K562 (cell line): ENCODE data around the gene GLCCI1. TPM values are rescaled to one million over a fixed set of nuclear protein-coding genes. Genes with fewer than 3 reads are reported as not detected.

Source experiments
- ATAC-seq: fragments of 200-7000 bp; cut with Tn5 transposase; 3 replicates; pipeline ENCODE4 v1.9.1; 2020; ENCODE audit warnings: moderate library complexity
- BruUV-seq: library from RNA; stranded (reverse); fragments of 400-500 nt; replicated peaks from 2 replicates; lab custom pipeline; 2021; lab: Mats Ljungman, UMichigan
- CTCF ChIA-PET: fragments of 300-600 bp; formaldehyde crosslinking; extraction: SDS; loops from one replicate; lab custom pipeline; 2021; ENCODE audit warnings: low intra/inter-chr PET ratio; lab: Yijun Ruan, JAX
- POLR2A ChIA-PET: fragments of 300-600, 350-650 bp; sonication (Branson Sonifier 250); formaldehyde crosslinking; extraction: SDS; loops from one replicate; lab custom pipeline; 2021; ENCODE audit warnings: antibody characterized with exemption, inconsistent platforms; lab: Yijun Ruan, JAX
- DNase-seq, 4 experiments: peaks; one replicate each; pipeline versions ENCODE4 v3.0.0 to v3.0.0-alpha.2; 2011 to 2018; ENCODE audit warnings: low spot score in 3 of 4, mixed read lengths in 3 of 4; ENCODE audit errors: extremely low read depth in 1 of 4
- FAIRE-seq: peaks from 2 replicates; lab custom pipeline; 2011; peaks lifted over from hg19 to GRCh38; lab: Jason Lieb, UNC
- H2AFZ ChIP-seq: 2 replicates; pipeline ENCODE4 v1.6.0; 2011; ENCODE audit warnings: low read depth, low read length, control low read depth, inconsistent platforms
- H3K27ac ChIP-seq: fragments of 200-600 bp; 3 replicates; pipeline ENCODE4 v1.8.0; 2011; ENCODE audit warnings: low read depth, mild to moderate bottlenecking, control low read depth, inconsistent platforms, low read length, moderate library complexity, mixed read lengths; ENCODE audit errors: extremely low read depth
- H3K27me3 ChIP-seq, 2 experiments: fragments of 300-600 bp in 1 of 2; 2 replicates in 1 of 2; 3 replicates in 1 of 2; pipeline versions ENCODE4 v1.6.0 to v1.8.0; 2011; ENCODE audit warnings: inconsistent platforms in 2 of 2, low read length in 2 of 2, mild to moderate bottlenecking in 1 of 2, mixed read lengths in 1 of 2, moderate library complexity in 1 of 2; ENCODE audit not compliant: control insufficient read depth in 2 of 2, insufficient read depth in 2 of 2
- H3K36me3 ChIP-seq: fragments of 300-600 bp; 3 replicates; pipeline ENCODE4 v1.8.0; 2011; ENCODE audit warnings: mild to moderate bottlenecking, low read length, inconsistent platforms; ENCODE audit not compliant: control insufficient read depth, insufficient read depth
- H3K4me1 ChIP-seq, 2 experiments: fragments of 200-600 bp in 1 of 2; replicated peaks in 1 of 2; 2 replicates in 1 of 2; 3 replicates in 1 of 2; pipeline versions ENCODE4 v1.5.1 to v1.8.0; 2011; ENCODE audit warnings: inconsistent platforms in 2 of 2, low read length in 2 of 2, mild to moderate bottlenecking in 1 of 2, mixed read lengths in 1 of 2, moderate library complexity in 1 of 2; ENCODE audit not compliant: control insufficient read depth in 2 of 2, insufficient read depth in 2 of 2
- H3K4me2 ChIP-seq: 2 replicates; pipeline ENCODE4 v1.6.1; 2011; ENCODE audit warnings: low read length, control low read depth, inconsistent platforms, mixed read lengths; ENCODE audit not compliant: insufficient read depth
- H3K4me3 ChIP-seq: fragments of 200-600 bp; sonication (generic), shearing (Covaris generic); 2 replicates; pipeline ENCODE4 v1.5.1; 2016; ENCODE audit warnings: control low read depth, inconsistent platforms
- H3K79me2 ChIP-seq: fragments of 200-600 bp; 3 replicates; pipeline ENCODE4 v1.8.0; 2011; ENCODE audit warnings: low read length, inconsistent platforms; ENCODE audit not compliant: control insufficient read depth, insufficient read depth
- H3K9ac ChIP-seq, 2 experiments: 2 replicates each; pipeline versions ENCODE4 v1.6.0 to v1.6.1; 2011; ENCODE audit warnings: low read depth in 2 of 2, low read length in 2 of 2, control low read depth in 1 of 2, inconsistent platforms in 1 of 2, mild to moderate bottlenecking in 1 of 2, mixed read lengths in 1 of 2; ENCODE audit not compliant: insufficient read depth in 1 of 2
- H3K9me1 ChIP-seq: one replicate; pipeline ENCODE4 v1.6.0; 2011; ENCODE audit warnings: inconsistent platforms, mild to moderate bottlenecking, low read length, moderate library complexity; ENCODE audit not compliant: control insufficient read depth, insufficient read depth
- H3K9me3 ChIP-seq: replicated peaks from 2 replicates; pipeline ENCODE4 v1.5.1; 2011; ENCODE audit warnings: low read depth, low read length, inconsistent platforms; ENCODE audit not compliant: control insufficient read depth, insufficient read depth
- H4K20me1 ChIP-seq: replicated peaks from 2 replicates; pipeline ENCODE4 v1.6.1; 2011; ENCODE audit warnings: low read length, inconsistent platforms, mixed read lengths; ENCODE audit not compliant: control insufficient read depth, insufficient read depth
- ATF1 ChIP-seq, 2 experiments: fragments of 450-650 bp in 1 of 2; IDR thresholded peaks; 2 replicates each; pipeline ENCODE4 v1.6.1; 2016; ENCODE audit warnings: missing compliant biosample characterization in 1 of 2, missing genetic modification characterization in 1 of 2
- EWSR1 ChIP-seq: fragments of 450-650 bp; IDR thresholded peaks from 2 replicates; pipeline ENCODE4 v1.6.1; 2018; ENCODE audit warnings: borderline replicate concordance, mild to moderate bottlenecking, low read depth, moderate library complexity; ENCODE audit not compliant: partially characterized antibody
- FIP1L1 ChIP-seq: fragments of 200-400 bp; formaldehyde crosslinking; IDR thresholded peaks from 2 replicates; pipeline ENCODE4 v1.6.1; 2018; ENCODE audit warnings: mild to moderate bottlenecking, low read depth, low read length; ENCODE audit not compliant: poor library complexity, severe bottlenecking
- GTF2F1 ChIP-seq: IDR thresholded peaks from 2 replicates; pipeline ENCODE4 v1.6.1; 2011; ENCODE audit warnings: low read depth, low read length, improper control_type of control experiment
- HEY1 ChIP-seq: fragments of 250-450 bp; sonication (Bioruptor Pico); IDR thresholded peaks from 2 replicates; pipeline ENCODE4 v1.5.0; 2020; ENCODE audit warnings: mild to moderate bottlenecking, moderate library complexity, borderline replicate concordance
- TFE3 ChIP-seq: fragments of 450-650 bp; formaldehyde crosslinking; IDR thresholded peaks from 2 replicates; pipeline ENCODE4 v1.4.0; 2020; ENCODE audit warnings: mild to moderate bottlenecking, mixed read lengths
- ZBTB7A ChIP-seq: IDR thresholded peaks from 2 replicates; pipeline ENCODE4 v1.6.1; 2011; ENCODE audit warnings: low read depth, mild to moderate bottlenecking, low read length, moderate library complexity, borderline replicate concordance; ENCODE audit not compliant: control insufficient read depth
- ZNF239 ChIP-seq: fragments of 250-450 bp; sonication (Bioruptor Pico); IDR thresholded peaks from 2 replicates; pipeline ENCODE4 v1.4.0; 2020; ENCODE audit warnings: mild to moderate bottlenecking
- WGBS: fragments of 100-300 bp; shearing (Covaris generic); methylation state at CpG from one replicate; pipeline ENCODE4 v1.1.6; 2016; ENCODE audit warnings: low coverage, mixed read lengths; ENCODE audit not compliant: insufficient coverage; ENCODE audit errors: missing lambda C conversion rate; 5-methylcytosine and 5-hydroxymethylcytosine counted together
- in situ Hi-C: fragments of 300-500 bp; cut with MboI; formaldehyde crosslinking; loops from 4 replicates; pipeline ENCODE4 v1.15.0; 2018; ENCODE audit warnings: inconsistent platforms, mixed read lengths
- intact Hi-C: fragments of 100-400 bp; cut with micrococcal nuclease; formaldehyde crosslinking; loops from 2 replicates; pipeline ENCODE4 v1.14.2; 2022
- polyA plus RNA-seq, 8 experiments: library from polyadenylated mRNA; depleted of rRNA in 4 of 8; stranded (reverse) in 5 of 8; unstranded in 3 of 8; fragments of >200 nt; fragmentation: Nextera tagmentation in 2 of 8; fragmentation: Illumina TruSeq in 1 of 8; extraction: Ambion mirVana in 2 of 8; extraction: Trizol in 1 of 8; gene quantifications; 2 replicates each; pipeline versions ENCODE4 v1.2.1 to v1.2.3, GENCODE V29; 2011 to 2014; ENCODE audit warnings: inconsistent platforms in 1 of 8, missing spikeins in 1 of 8
- total RNA-seq, 7 experiments: library from RNA; depleted of rRNA in 6 of 7; stranded (reverse); fragments of >200 nt in 6 of 7; fragmentation: Illumina TruSeq in 2 of 7; extraction: Trizol in 2 of 7; gene quantifications; 2 replicates each; pipeline versions ENCODE4 v1.2.1 to v1.2.3, GENCODE V29; 2011 to 2021; ENCODE audit warnings: low replicate concordance in 1 of 7
- TF ChIP-seq, protein P1 (sequence below): fragments of 450-650 bp; IDR thresholded peaks from 2 replicates; pipeline ENCODE4 v1.6.1; 2016; ENCODE audit warnings: missing biosample characterization, missing genetic modification characterization
- TF ChIP-seq, protein P2 (sequence below): fragments of 450-650 bp; IDR thresholded peaks from 2 replicates; pipeline ENCODE4 v1.6.1; 2016; ENCODE audit warnings: antibody characterized with exemption
- TF ChIP-seq, protein P3 (sequence below): fragments of 250-450 bp; sonication (Bioruptor Pico); IDR thresholded peaks from 2 replicates; pipeline ENCODE4 v1.8.0; 2021; ENCODE audit warnings: mild to moderate bottlenecking, moderate library complexity
- TF ChIP-seq, protein P4 (sequence below): sonication (generic); formaldehyde crosslinking; IDR thresholded peaks from 2 replicates; pipeline ENCODE4 v1.8.0; 2022; ENCODE audit warnings: mild to moderate bottlenecking, missing genetic modification reagents

GLCCI1 gene
- total and polyA plus RNA-seq, 9 of the 15 experiments (the other 6 are each of a cell fraction or from before 2014, with no cell fraction given): 2.7 to 11.9 (median 7.2) TPM

GRCh38 chr7:7934945-7935344, 33.7 kb upstream of the GLCCI1 start:
- Histone ChIP-seq H3K27ac (no peak overlapping the region), H3K4me1 (no peaks in the 10 kb centered on the region; a peak in 1 of 5 replicates), H4K20me1 (no peaks in the 10 kb centered on the region), H3K4me2 (no peak overlapping the region), H3K9me1 (no peaks in the 10 kb centered on the region), H3K27me3 (peaks cover 0 to 5% of the 10 kb centered on the region in 2 experiments; a peak in 1 of 5 replicates), H3K4me3 (no peak overlapping the region), H3K79me2 (no peaks in the 10 kb centered on the region), H3K9me3 (no peaks in the 10 kb centered on the region), H3K36me3 (no peaks in the 10 kb centered on the region), H3K9ac (no peak overlapping the region), H2AFZ (no peak overlapping the region)
- WGBS: 6% methylated on average over 4 of the region's 4 CpGs
- intact Hi-C loops (no loop called here), in situ Hi-C loops (no loop called here)
- no TSS peak for BruUV-seq
- ATAC-seq: no peak
- POLR2A ChIA-PET: interaction anchor here (0.6 kb wide), 1 partner anchor 20 kb away, joined by 3 read pairs; no protein-coding TSS in a partner anchor
- CTCF ChIA-PET: no interaction called here
- FAIRE-seq: no peak
- no peak for DNase-seq
- no peak for TF ChIP-seq TFE3 (CRISPR knock-in tag)
- TF ChIP-seq, protein P1, sequence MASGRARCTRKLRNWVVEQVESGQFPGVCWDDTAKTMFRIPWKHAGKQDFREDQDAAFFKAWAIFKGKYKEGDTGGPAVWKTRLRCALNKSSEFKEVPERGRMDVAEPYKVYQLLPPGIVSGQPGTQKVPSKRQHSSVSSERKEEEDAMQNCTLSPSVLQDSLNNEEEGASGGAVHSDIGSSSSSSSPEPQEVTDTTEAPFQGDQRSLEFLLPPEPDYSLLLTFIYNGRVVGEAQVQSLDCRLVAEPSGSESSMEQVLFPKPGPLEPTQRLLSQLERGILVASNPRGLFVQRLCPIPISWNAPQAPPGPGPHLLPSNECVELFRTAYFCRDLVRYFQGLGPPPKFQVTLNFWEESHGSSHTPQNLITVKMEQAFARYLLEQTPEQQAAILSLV (tag): no peak
- TF ChIP-seq HEY1 (CRISPR knock-in tag): no peak
- TF ChIP-seq EWSR1: no peak
- TF ChIP-seq, protein P2, sequence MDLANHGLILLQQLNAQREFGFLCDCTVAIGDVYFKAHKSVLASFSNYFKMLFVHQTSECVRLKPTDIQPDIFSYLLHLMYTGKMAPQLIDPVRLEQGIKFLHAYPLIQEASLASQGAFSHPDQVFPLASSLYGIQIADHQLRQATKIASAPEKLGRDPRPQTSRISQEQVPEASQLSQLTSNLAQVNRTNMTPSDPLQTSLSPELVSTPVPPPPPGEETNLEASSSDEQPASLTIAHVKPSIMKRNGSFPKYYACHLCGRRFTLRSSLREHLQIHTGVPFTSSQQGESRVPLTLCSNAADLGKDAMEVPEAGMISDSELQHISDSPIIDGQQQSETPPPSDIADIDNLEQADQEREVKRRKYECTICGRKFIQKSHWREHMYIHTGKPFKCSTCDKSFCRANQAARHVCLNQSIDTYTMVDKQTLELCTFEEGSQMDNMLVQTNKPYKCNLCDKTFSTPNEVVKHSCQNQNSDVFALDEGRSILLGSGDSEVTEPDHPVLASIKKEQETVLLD: no peak
- TF ChIP-seq GTF2F1: no peak
- no peak for TF ChIP-seq FIP1L1
- no peak for TF ChIP-seq ZBTB7A
- TF ChIP-seq, protein P3, sequence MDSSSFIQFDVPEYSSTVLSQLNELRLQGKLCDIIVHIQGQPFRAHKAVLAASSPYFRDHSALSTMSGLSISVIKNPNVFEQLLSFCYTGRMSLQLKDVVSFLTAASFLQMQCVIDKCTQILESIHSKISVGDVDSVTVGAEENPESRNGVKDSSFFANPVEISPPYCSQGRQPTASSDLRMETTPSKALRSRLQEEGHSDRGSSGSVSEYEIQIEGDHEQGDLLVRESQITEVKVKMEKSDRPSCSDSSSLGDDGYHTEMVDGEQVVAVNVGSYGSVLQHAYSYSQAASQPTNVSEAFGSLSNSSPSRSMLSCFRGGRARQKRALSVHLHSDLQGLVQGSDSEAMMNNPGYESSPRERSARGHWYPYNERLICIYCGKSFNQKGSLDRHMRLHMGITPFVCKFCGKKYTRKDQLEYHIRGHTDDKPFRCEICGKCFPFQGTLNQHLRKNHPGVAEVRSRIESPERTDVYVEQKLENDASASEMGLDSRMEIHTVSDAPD (CRISPR knock-in tag): no peak
- no peak for TF ChIP-seq ATF1 (CRISPR knock-in tag; IDR thresholded peaks at IDR 0.05)
- no peak for TF ChIP-seq ATF1 (tag; IDR thresholded peaks at IDR 0.05)
- no peak for TF ChIP-seq ZNF239 (CRISPR knock-in tag)
- TF ChIP-seq, protein P4, sequence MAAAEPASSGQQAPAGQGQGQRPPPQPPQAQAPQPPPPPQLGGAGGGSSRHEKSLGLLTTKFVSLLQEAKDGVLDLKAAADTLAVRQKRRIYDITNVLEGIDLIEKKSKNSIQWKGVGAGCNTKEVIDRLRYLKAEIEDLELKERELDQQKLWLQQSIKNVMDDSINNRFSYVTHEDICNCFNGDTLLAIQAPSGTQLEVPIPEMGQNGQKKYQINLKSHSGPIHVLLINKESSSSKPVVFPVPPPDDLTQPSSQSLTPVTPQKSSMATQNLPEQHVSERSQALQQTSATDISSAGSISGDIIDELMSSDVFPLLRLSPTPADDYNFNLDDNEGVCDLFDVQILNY (CRISPR knock-in tag): no peak
